H1 (cell line): ENCODE data around the gene OLFML2A. TPM values are rescaled to one million over a fixed set of nuclear protein-coding genes. Genes with fewer than 3 reads are reported as not detected.

ENCODE experiments used
- CTCF ChIA-PET: fragments of 300-600 bp; sonication (Branson Sonifier 250); formaldehyde crosslinking; loops from one replicate; lab custom pipeline; 2021; ENCODE audit not compliant: partially characterized antibody; lab: Charles Lee
- POLR2A ChIA-PET: fragments of 300-600 bp; sonication (Branson Sonifier 250); formaldehyde crosslinking; loops from one replicate; lab custom pipeline; 2021; ENCODE audit warnings: inconsistent platforms; ENCODE audit not compliant: partially characterized antibody; lab: Charles Lee
- DNase-seq, 2 experiments: peaks; one replicate each; pipeline versions ENCODE4 v3.0.0 to v3.0.0-alpha.2; 2010 to 2022; ENCODE audit warnings: low spot score in 2 of 2, low read depth in 1 of 2, mixed read lengths in 1 of 2
- FAIRE-seq: peaks from 2 replicates; lab custom pipeline; 2011; peaks lifted over from hg19 to GRCh38; lab: Jason Lieb, UNC
- H2AFZ ChIP-seq: 2 replicates; pipeline ENCODE4 v1.8.1; 2012; ENCODE audit warnings: low read length, inconsistent platforms
- H2AK5ac ChIP-seq: 2 replicates; pipeline ENCODE4 v1.6.1; 2013; ENCODE audit warnings: low read depth, low read length
- H2BK120ac ChIP-seq: replicated peaks from 2 replicates; pipeline ENCODE3; 2013; ENCODE audit warnings: low read depth, low read length, inconsistent platforms
- H2BK12ac ChIP-seq: 2 replicates; pipeline ENCODE4 v1.6.1; 2013; ENCODE audit warnings: low read depth, low read length
- H2BK15ac ChIP-seq: 2 replicates; pipeline ENCODE4 v1.6.1; 2013; ENCODE audit warnings: low read length
- H2BK20ac ChIP-seq: 2 replicates; pipeline ENCODE4 v1.6.1; 2013; ENCODE audit warnings: low read length
- H2BK5ac ChIP-seq: 2 replicates; pipeline ENCODE4 v1.6.1; 2013; ENCODE audit warnings: low read depth, low read length
- H3K14ac ChIP-seq: 2 replicates; pipeline ENCODE4 v1.6.1; 2013; ENCODE audit warnings: inconsistent platforms; ENCODE audit not compliant: insufficient read length
- H3K18ac ChIP-seq: 2 replicates; pipeline ENCODE4 v1.6.1; 2013; ENCODE audit warnings: low read length; ENCODE audit errors: extremely low read depth
- H3K23ac ChIP-seq: 2 replicates; pipeline ENCODE4 v1.6.1; 2013; ENCODE audit warnings: inconsistent platforms; ENCODE audit not compliant: insufficient read length
- H3K23me2 ChIP-seq: 2 replicates; pipeline ENCODE4 v1.6.1; 2013; ENCODE audit warnings: low read depth, low read length
- H3K27ac ChIP-seq: 2 replicates; pipeline ENCODE4 v1.6.1; 2011; ENCODE audit warnings: low read depth, low read length, inconsistent platforms
- H3K27me3 ChIP-seq, 4 experiments: replicated peaks in 1 of 4; 1 replicate in 1 of 4; 2 replicates in 3 of 4; pipeline versions ENCODE4 v1.6.1 to v1.8.1; 2011 to 2013; ENCODE audit warnings: low read length in 3 of 4, mild to moderate bottlenecking in 3 of 4, inconsistent platforms in 2 of 4, mixed read lengths in 2 of 4, moderate library complexity in 1 of 4; ENCODE audit not compliant: control insufficient read depth in 3 of 4, insufficient read depth in 3 of 4; ENCODE audit errors: extremely low read depth in 1 of 4
- H3K36me3 ChIP-seq, 4 experiments: 2 replicates each; pipeline versions ENCODE4 v1.6.1 to v1.8.1; 2011 to 2013; ENCODE audit warnings: mild to moderate bottlenecking in 4 of 4, low read length in 3 of 4, moderate library complexity in 2 of 4, control low read depth in 1 of 4, inconsistent platforms in 1 of 4; ENCODE audit not compliant: insufficient read depth in 4 of 4, control insufficient read depth in 2 of 4
- H3K4ac ChIP-seq: replicated peaks from 2 replicates; pipeline ENCODE3; 2013; ENCODE audit warnings: low read length, low read depth, mixed read lengths, inconsistent platforms; ENCODE audit not compliant: insufficient read length
- H3K4me1 ChIP-seq, 4 experiments: replicated peaks in 1 of 4; 1 replicate in 1 of 4; 2 replicates in 3 of 4; pipeline versions ENCODE4 v1.6.1 to v1.8.1; 2011 to 2013; ENCODE audit warnings: low read length in 3 of 4, inconsistent platforms in 2 of 4, mixed read lengths in 1 of 4; ENCODE audit not compliant: insufficient read depth in 4 of 4, control insufficient read depth in 3 of 4
- H3K4me2 ChIP-seq, 2 experiments: 2 replicates each; pipeline versions ENCODE4 v1.6.1 to v1.8.1; 2011 to 2013; ENCODE audit warnings: low read depth in 2 of 2, low read length in 2 of 2, control low read depth in 1 of 2, inconsistent platforms in 1 of 2, mild to moderate bottlenecking in 1 of 2; ENCODE audit not compliant: insufficient read depth in 1 of 2
- H3K4me3 ChIP-seq, 4 experiments: fragments of 200-600, 300-600 bp in 1 of 4; sonication (generic), shearing (Covaris generic), sonication (Bioruptor Twin) in 1 of 4; 2 replicates each; pipeline versions ENCODE4 v1.5.1 to v1.8.1; 2011 to 2016; ENCODE audit warnings: low read length in 4 of 4, low read depth in 3 of 4, control low read depth in 2 of 4, inconsistent platforms in 2 of 4, mild to moderate bottlenecking in 2 of 4, mixed read lengths in 1 of 4, moderate library complexity in 1 of 4; ENCODE audit not compliant: insufficient read depth in 2 of 4; ENCODE audit errors: extremely low read depth in 1 of 4
- H3K56ac ChIP-seq: replicated peaks from 2 replicates; pipeline ENCODE3; 2013; ENCODE audit warnings: low read depth, mild to moderate bottlenecking, mixed read lengths, low read length, inconsistent platforms; ENCODE audit not compliant: insufficient read length
- H3K79me1 ChIP-seq: 2 replicates; pipeline ENCODE4 v1.6.1; 2013; ENCODE audit warnings: low read depth, low read length, control low read depth
- H3K79me2 ChIP-seq, 2 experiments: 2 replicates each; pipeline versions ENCODE4 v1.6.1 to v1.8.1; 2012 to 2013; ENCODE audit warnings: low read length in 2 of 2, mild to moderate bottlenecking in 2 of 2, inconsistent platforms in 1 of 2; ENCODE audit not compliant: insufficient read depth in 2 of 2, control insufficient read depth in 1 of 2
- H3K9ac ChIP-seq, 4 experiments: replicated peaks in 1 of 4; 1 replicate in 1 of 4; 2 replicates in 3 of 4; pipeline versions ENCODE4 v1.6.1 to v1.8.1; 2011 to 2013; ENCODE audit warnings: low read depth in 3 of 4, low read length in 3 of 4, control low read depth in 2 of 4, mild to moderate bottlenecking in 2 of 4, moderate library complexity in 2 of 4, inconsistent platforms in 1 of 4; ENCODE audit errors: extremely low read depth in 1 of 4
- H3K9me3 ChIP-seq, 2 experiments: 2 replicates each; pipeline versions ENCODE4 v1.6.1 to v1.8.1; 2012 to 2013; ENCODE audit warnings: mild to moderate bottlenecking in 2 of 2, moderate library complexity in 2 of 2, control low read depth in 1 of 2, inconsistent platforms in 1 of 2, low read depth in 1 of 2, low read length in 1 of 2, mixed read lengths in 1 of 2; ENCODE audit not compliant: insufficient read depth in 2 of 2
- H4K20me1 ChIP-seq, 2 experiments: replicated peaks in 1 of 2; 2 replicates each; pipeline versions ENCODE3 to v1.8.1; 2011 to 2013; ENCODE audit warnings: inconsistent platforms in 2 of 2, low read length in 2 of 2, mild to moderate bottlenecking in 1 of 2; ENCODE audit not compliant: insufficient read depth in 2 of 2, control insufficient read depth in 1 of 2
- H4K5ac ChIP-seq: 2 replicates; pipeline ENCODE4 v1.6.1; 2013; ENCODE audit warnings: low read length, low read depth, mixed read lengths, inconsistent platforms; ENCODE audit not compliant: insufficient read length
- H4K8ac ChIP-seq: 2 replicates; pipeline ENCODE4 v1.8.0; 2013; ENCODE audit warnings: mild to moderate bottlenecking, moderate library complexity, low read length, inconsistent platforms; ENCODE audit not compliant: insufficient read depth; ENCODE audit errors: extremely low read depth
- H4K91ac ChIP-seq: replicated peaks from 2 replicates; pipeline ENCODE3; 2013; ENCODE audit warnings: low read length, mixed read lengths, inconsistent platforms; ENCODE audit not compliant: insufficient read length
- ATF2 ChIP-seq: IDR thresholded peaks from 2 replicates; pipeline ENCODE4 v1.6.1; 2012; ENCODE audit warnings: low read length, inconsistent platforms
- EP300 ChIP-seq, 2 experiments: IDR thresholded peaks; 1 replicate in 1 of 2; 2 replicates in 1 of 2; pipeline ENCODE4 v1.6.1; 2011 to 2012; ENCODE audit warnings: low read depth in 2 of 2, low read length in 2 of 2, mild to moderate bottlenecking in 2 of 2, borderline replicate concordance in 1 of 2, inconsistent platforms in 1 of 2, moderate library complexity in 1 of 2
- HDAC6 ChIP-seq: IDR thresholded peaks from one replicate; pipeline ENCODE4 v1.7.1; 2012; ENCODE audit warnings: low read depth, mild to moderate bottlenecking, inconsistent platforms, low read length, moderate library complexity
- POLR2A ChIP-seq, 2 experiments: IDR thresholded peaks; 1 replicate in 1 of 2; 2 replicates in 1 of 2; pipeline ENCODE4 v1.6.1; 2011; ENCODE audit warnings: low read depth in 2 of 2, low read length in 2 of 2, mild to moderate bottlenecking in 2 of 2; ENCODE audit errors: control extremely low read depth in 1 of 2
- RAD21 ChIP-seq, 2 experiments: IDR thresholded peaks in 1 of 2; conservative IDR thresholded peaks in 1 of 2; 2 replicates each; pipeline ENCODE4 v1.6.1; 2011; ENCODE audit warnings: low read depth in 2 of 2, low read length in 2 of 2, improper control_type of control experiment in 1 of 2, inconsistent platforms in 1 of 2, mild to moderate bottlenecking in 1 of 2, moderate library complexity in 1 of 2
- SAP30 ChIP-seq: fragments of 300-600 bp; sonication (generic); IDR thresholded peaks from 2 replicates; pipeline ENCODE4 v1.7.1; 2012; ENCODE audit warnings: low read length, moderate library complexity, mild to moderate bottlenecking, inconsistent platforms; ENCODE audit not compliant: insufficient read depth, insufficient replicate concordance
- SIRT6 ChIP-seq: IDR thresholded peaks from one replicate; pipeline ENCODE4 v1.7.1; 2012; ENCODE audit warnings: low read length, inconsistent platforms
- TBP ChIP-seq: IDR thresholded peaks from 2 replicates; pipeline ENCODE4 v1.6.1; 2011; ENCODE audit warnings: low read depth, low read length, improper control_type of control experiment
- whole genome bisulfite sequencing, 2 experiments: shearing (Covaris generic) in 1 of 2; methylation state at CpG; one replicate each; pipeline versions ENCODE4 v1.1.6 to v1.1.7; 2013 to 2015; ENCODE audit warnings: low lambda C conversion rate in 2 of 2, mixed read lengths in 2 of 2, inconsistent platforms in 1 of 2, low coverage in 1 of 2, missing lambda C conversion rate in 1 of 2; ENCODE audit not compliant: insufficient replicate concordance in 2 of 2, insufficient coverage in 1 of 2, insufficient read length in 1 of 2; ENCODE audit errors: extremely low coverage in 1 of 2, missing lambda C conversion rate in 1 of 2; 5-methylcytosine and 5-hydroxymethylcytosine counted together
- polyA plus RNA-seq, 7 experiments: library from polyadenylated mRNA; depleted of rRNA in 3 of 7; stranded (reverse) in 5 of 7; unstranded in 2 of 7; fragments of >200 nt in 5 of 7; fragments of 200-250 nt in 2 of 7; gene quantifications; 1 replicate in 5 of 7; 2 replicates in 1 of 7; 4 replicates in 1 of 7; pipeline versions ENCODE4 v1.2.1 to v1.2.3, GENCODE V29; 2011 to 2013; ENCODE audit warnings: missing spikeins in 2 of 7, mixed read lengths in 2 of 7
- total RNA-seq: library from RNA; stranded (reverse); fragmentation: NEBNext Ultra II Directional; extraction: Animal tissue kit (Norgen Biotek cat#: 25700); gene quantifications from 2 replicates; pipeline ENCODE4 v1.2.1, GENCODE V29; 2021

Gene OLFML2A
- total and polyA plus RNA-seq, 2 of the 8 experiments (the other 6 are each of a cell fraction or from before 2014, with no cell fraction given), result 7.8 to 11.5 TPM

DNA sequence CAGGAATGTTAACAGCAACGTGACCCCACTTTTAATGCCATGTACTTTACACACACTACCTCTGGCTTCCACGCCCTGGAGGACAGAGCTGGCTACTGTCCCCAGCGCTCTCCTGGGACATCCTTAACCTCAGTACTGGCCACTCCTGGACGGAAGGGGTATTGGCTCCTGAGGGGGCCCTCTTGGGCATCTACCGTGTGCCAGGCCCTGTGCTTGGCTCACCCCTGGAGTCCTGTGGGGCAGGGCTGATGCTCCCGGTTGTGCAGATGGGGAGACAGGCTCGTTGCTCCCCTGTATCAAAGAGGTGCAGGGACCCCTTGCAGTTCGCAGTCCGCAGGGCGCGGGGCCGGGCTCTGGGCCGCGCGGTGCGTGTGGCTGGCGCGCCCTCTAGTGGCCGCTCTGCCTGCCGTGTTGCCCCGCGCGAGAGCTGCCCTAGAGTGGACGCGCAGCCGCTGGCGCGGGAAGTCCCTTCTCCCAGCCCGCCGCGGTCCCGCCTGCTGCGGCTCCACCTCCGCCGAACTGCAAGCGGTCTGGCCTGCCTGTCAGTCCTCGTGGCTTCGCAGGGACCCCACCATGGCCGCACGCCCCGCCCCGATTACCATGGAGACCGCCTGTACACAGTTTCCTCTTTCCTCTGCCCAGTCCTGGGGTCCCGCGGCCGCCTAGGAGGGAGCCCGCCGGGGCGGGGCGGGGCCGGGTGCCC lies 76.0 kb downstream of the OLFML2A start, which contains the start of gene WDR38:
WDR38 (plus strand) TSS at position 632 of the 703 bp plus-strand sequence. CDS start 72 bp downstream, outside the sequence.
- Histone ChIP-seq H2BK5ac (no peak within 1 kb of the TSS; the same call in 1 of the 2 replicates), H2BK15ac (peak within 1 kb of the TSS; percentile 46; the same call in 1 of the 2 replicates), H3K79me2 (no peaks in the 10 kb centered on the region), H3K4me3 (peak within 1 kb of the TSS; percentile 25 to 61 (median 48)), H3K79me1 (no peaks in the 10 kb centered on the region), H4K5ac (no peak within 1 kb of the TSS), H3K4me2 (peak within 1 kb of the TSS; percentile 4 to 88; a peak in 3 of 4 replicates), H3K4me1 (0 out of 7 replicates have a peak, but pooled peaks cover 0 to 3% (median under 1%) of the 10 kb centered on the region in 4 experiments), H3K18ac (no peak within 1 kb of the TSS; the same call in 1 of the 2 replicates), H2BK120ac (no peak within 1 kb of the TSS), H3K27me3 (no peaks in the 10 kb centered on the region), H3K23me2 (no peaks in the 10 kb centered on the region; the same call in 1 of the 2 replicates), H3K36me3 (peaks cover 9 to 14% (median 10%) of the 10 kb centered on the region in 4 experiments), H2BK12ac (peak within 1 kb of the TSS; percentile 50; the same call in 1 of the 2 replicates), H3K9ac (peak within 1 kb of the TSS in 1 of 4 experiments; percentile 16; a peak in 2 of 7 replicates), H3K4ac (no peak within 1 kb of the TSS), H3K56ac (no peak within 1 kb of the TSS), H3K27ac (no peak within 1 kb of the TSS), H2BK20ac (0 out of 2 replicates have a peak within 1 kb of the TSS, but pooled peaks have one; percentile 80), H4K20me1 (peaks cover 11 to 17% of the 10 kb centered on the region in 2 experiments), H4K8ac (peak within 1 kb of the TSS; percentile 59; the same call in 1 of the 2 replicates), H4K91ac (peak within 1 kb of the TSS; percentile 29), H3K9me3 (no peaks in the 10 kb centered on the region), H3K23ac (no peak within 1 kb of the TSS), H3K14ac (no peak within 1 kb of the TSS), H2AK5ac (no peak within 1 kb of the TSS), H2AFZ (peak within 1 kb of the TSS; percentile 87; the same call in 1 of the 2 replicates)
- CTCF ChIA-PET, result interaction anchor here (0.6 to 42.1 kb wide), 52 partner anchors 9 to 503 kb away, joined by 3 to 1529 read pairs (median 5); partner anchors contain the start of genes ARPC5L, GAPVD1, NR6A1 and OLFML2A
- FAIRE-seq (no peak), DNase-seq (peak in 1 of 2 experiments; percentile 92)
- POLR2A ChIA-PET, result interaction anchor here (0.7 to 25.5 kb wide), 13 partner anchors 8 to 78 kb away, joined by 3 to 573 read pairs (median 4); partner anchors contain the start of genes ARPC5L, NR6A1, OLFML2A and RPL35
- WGBS, 2 experiments, result 5% methylated on average over 42 of the region's 51 CpGs; no CpG with 5 or more reads in 1 of the 2 experiments
- TF ChIP-seq RAD21 (IDR thresholded peaks at IDR 0.05 in 1 of 2, conservative IDR thresholded peaks at IDR 0.05 in 1 of 2; ENCODE audit: low read depth in 2 of 2, low read length in 2 of 2) (peak; percentile 74 to 77), HDAC6 (no peak), TBP (peak; percentile 35; the same call in 1 of the 2 replicates), POLR2A (IDR thresholded peaks at IDR 0.05; ENCODE audit: control extremely low read depth in 1 of 2, low read depth in 2 of 2, low read length in 2 of 2) (no peak), ATF2 (no peak), EP300 (IDR thresholded peaks at IDR 0.05; ENCODE audit: borderline replicate concordance in 1 of 2, low read depth in 2 of 2, low read length in 2 of 2) (no peak), SIRT6 (no peak), SAP30 (no peak)
